Choroid plexus epithelial cell (primary cell): Measurements from ENCODE around the gene KHDC1.
"Not testable (repeated sequence)": the region's sequence is repeated elsewhere in the genome, so short reads cannot be mapped to it uniquely, and the experiment has no call there.

Experiments
- DNase-seq: peaks from one replicate; pipeline ENCODE4 v3.0.0-alpha.2; 2010; ENCODE audit warnings: low read depth
- H3K4me3 ChIP-seq: 2 replicates; pipeline ENCODE4 v1.5.1; 2011; ENCODE audit warnings: low read depth, mild to moderate bottlenecking, control low read depth, low read length, moderate library complexity
- CTCF ChIP-seq: conservative IDR thresholded peaks from 2 replicates; pipeline ENCODE4 v1.5.1; 2011; ENCODE audit warnings: low read depth, mild to moderate bottlenecking, control low read depth, inconsistent platforms, low read length, moderate library complexity

Gene KHDC1

GRCh38 chr6:73262671-73263569 is at the start of gene KHDC1:
Gene KHDC1 (minus strand): TSS chr6:73263196. CDS start chr6:73242517, 20,679 bp downstream.
- peak within 1 kb of the TSS; percentile 78 for H3K4me3 ChIP-seq
- peak; percentile 60 for DNase-seq
- peak; percentile 20 for TF ChIP-seq CTCF

GRCh38 chr6:73310503-73310845 is 47.5 kb upstream of the KHDC1 start:
- DNase-seq = not testable (repeated sequence)

GRCh38 chr6:73309785-73310502 is 46.9 kb upstream of the KHDC1 start:
- H3K4me3 ChIP-seq = peak overlapping the region; percentile 83
- TF ChIP-seq CTCF = peak; percentile 73
- peak; percentile 53 for DNase-seq

More at GRCh38 chr6:73310503-73310845, 47.5 kb upstream of the KHDC1 start:
- peak overlapping the region; percentile 83 for H3K4me3 ChIP-seq

GRCh38 chr6:73309535-73309784 is 46.5 kb upstream of the KHDC1 start:
- DNase-seq = no peak
- no peak for TF ChIP-seq CTCF
- peak overlapping the region; percentile 83 for H3K4me3 ChIP-seq

GRCh38 chr6:73308712-73309534 is 45.9 kb upstream of the KHDC1 start:
- peak; percentile 30 for DNase-seq
- TF ChIP-seq CTCF = peak; percentile 40
- H3K4me3 ChIP-seq = peak overlapping the region; percentile 83

- H3K4me3 ChIP-seq, DNase-seq: not testable (repeated sequence)
Measured at GRCh38 chr6:73303773-73304172, 40.8 kb upstream of the KHDC1 start.

GRCh38 chr6:73302339-73302738 is 39.3 kb upstream of the KHDC1 start:
- no peak overlapping the region for H3K4me3 ChIP-seq
- no peak for DNase-seq
- no peak for TF ChIP-seq CTCF
